Parathyroid adenoma (tissue), 2 donors: Measurements from ENCODE around the gene FKBP5.

Experiments
- H2AFZ ChIP-seq: fragments of 300-600 bp; sonication (generic); one replicate; pipeline ENCODE4 v1.7.0; 2017; ENCODE audit warnings: antibody characterized with exemption, mild to moderate bottlenecking
- H3K27ac ChIP-seq: fragments of 300-600 bp; sonication (generic); one replicate; pipeline ENCODE4 v1.7.0; 2017
- H3K27me3 ChIP-seq: fragments of 300-600 bp; sonication (generic); one replicate; pipeline ENCODE4 v1.7.0; 2017; ENCODE audit warnings: low read length; ENCODE audit not compliant: control insufficient read depth, insufficient read depth
- H3K36me3 ChIP-seq: fragments of 300-600 bp; sonication (generic); one replicate; pipeline ENCODE4 v1.7.0; 2017; ENCODE audit warnings: low read length; ENCODE audit not compliant: control insufficient read depth, insufficient read depth
- H3K4me1 ChIP-seq: fragments of 300-600 bp; sonication (generic); one replicate; pipeline ENCODE4 v1.7.0; 2017; ENCODE audit warnings: control low read depth
- H3K4me2 ChIP-seq: fragments of 300-600 bp; sonication (generic); one replicate; pipeline ENCODE4 v1.7.0; 2017; ENCODE audit warnings: low read length
- H3K4me3 ChIP-seq: fragments of 300-600 bp; sonication (generic); one replicate; pipeline ENCODE4 v1.7.0; 2017; ENCODE audit warnings: low read depth, low read length
- H3K79me2 ChIP-seq: fragments of 300-600 bp; sonication (generic); one replicate; pipeline ENCODE4 v1.7.0; 2017; ENCODE audit warnings: control low read depth
- H3K9ac ChIP-seq: fragments of 300-600 bp; sonication (generic); one replicate; pipeline ENCODE4 v1.7.0; 2017; ENCODE audit warnings: mild to moderate bottlenecking
- H3K9me3 ChIP-seq: fragments of 300-600 bp; sonication (generic); one replicate; pipeline ENCODE4 v1.7.0; 2017; ENCODE audit warnings: low read length; ENCODE audit not compliant: control insufficient read depth
- CTCF ChIP-seq: fragments of 300-600 bp; sonication (generic); IDR thresholded peaks from one replicate; pipeline ENCODE4 v1.7.0; 2017; ENCODE audit warnings: antibody characterized with exemption, mild to moderate bottlenecking
- donor health status: primary hyperparathyroidism.

The FKBP5 gene

GRCh38 chr6:35688605-35689322 is at the start of gene FKBP5:
Gene FKBP5 (minus strand): TSS chr6:35688915. CDS start chr6:35642824, 46,091 bp downstream.
- Histone ChIP-seq H3K36me3 (no peaks in the 10 kb centered on the region), H3K4me1 (peaks cover 2% of the 10 kb centered on the region), H3K27me3 (no peaks in the 10 kb centered on the region), H3K27ac (peak within 1 kb of the TSS; percentile 75), H3K4me3 (peak within 1 kb of the TSS; percentile 77), H3K4me2 (peak within 1 kb of the TSS; percentile 71), H3K9me3 (no peaks in the 10 kb centered on the region), H2AFZ (peak within 1 kb of the TSS; percentile 79), H3K79me2 (peaks cover 9% of the 10 kb centered on the region), H3K9ac (peak within 1 kb of the TSS; percentile 55)
- TF ChIP-seq CTCF, result no peak

GRCh38 chr6:35737413-35738211 is 48.9 kb upstream of the FKBP5 start:
- H3K27ac ChIP-seq, result no peak overlapping the region
- TF ChIP-seq CTCF, result peak; percentile 92
- peaks cover 12% of the 10 kb centered on the region for H3K4me1 ChIP-seq

GRCh38 chr6:35736982-35737412 is 48.3 kb upstream of the FKBP5 start, which contains the start of gene ARMC12:
Gene ARMC12 (plus strand): TSS chr6:35737032. CDS start chr6:35737109, 77 bp downstream.
- no peaks in the 10 kb centered on the region for H3K9me3 ChIP-seq
- no peaks in the 10 kb centered on the region for H3K27me3 ChIP-seq
- no peak within 1 kb of the TSS for H3K4me3 ChIP-seq
- no peak within 1 kb of the TSS for H3K27ac ChIP-seq
- no peak within 1 kb of the TSS for H3K4me2 ChIP-seq
- TF ChIP-seq CTCF, result no peak
- H3K36me3 ChIP-seq, result no peaks in the 10 kb centered on the region
- no peaks in the 10 kb centered on the region for H3K79me2 ChIP-seq
- peaks cover 17% of the 10 kb centered on the region for H3K4me1 ChIP-seq
- no peak within 1 kb of the TSS for H3K9ac ChIP-seq
- peak within 1 kb of the TSS; percentile 21 for H2AFZ ChIP-seq

More at GRCh38 chr6:35737413-35738211, 48.9 kb upstream of the FKBP5 start:
- Histone ChIP-seq H3K9ac (no peak overlapping the region), H3K79me2 (no peaks in the 10 kb centered on the region), H3K4me2 (no peak overlapping the region), H3K9me3 (no peaks in the 10 kb centered on the region), H3K27me3 (no peaks in the 10 kb centered on the region), H3K36me3 (no peaks in the 10 kb centered on the region), H3K4me3 (no peak overlapping the region), H2AFZ (peak overlapping the region; percentile 21)

- Histone ChIP-seq H3K4me2 (no peak overlapping the region), H3K9ac (no peak overlapping the region), H3K27me3 (no peaks in the 10 kb centered on the region), H3K4me3 (no peak overlapping the region), H3K9me3 (no peaks in the 10 kb centered on the region), H3K79me2 (no peaks in the 10 kb centered on the region), H3K36me3 (no peaks in the 10 kb centered on the region), H2AFZ (no peak overlapping the region), H3K4me1 (peaks cover 17% of the 10 kb centered on the region), H3K27ac (no peak overlapping the region)
- peak; percentile 95 for TF ChIP-seq CTCF
These were observed 47.7 kb upstream of the FKBP5 start for GRCh38 chr6:35736253-35736894.
